Activated B cell treated with CpG ODN at 0.5 μM for 24 hours (primary cell): Measurements from ENCODE around the gene GRK6. TPM values are rescaled to one million over a fixed set of nuclear protein-coding genes. Genes with fewer than 3 reads are reported as not detected.

Source experiments
- ATAC-seq: fragments of 200-7000 bp; cut with Tn5 transposase; one replicate; pipeline ENCODE4 v1.10.0; 2021; ENCODE audit warnings: low read depth, mild to moderate bottlenecking, moderate library complexity
- CTCF ChIA-PET: fragments of 350-600 bp; sonication (Branson Sonifier 250); formaldehyde crosslinking; loops from one replicate; lab custom pipeline; 2021; ENCODE audit warnings: antibody characterized with exemption; lab: Charles Lee
- POLR2A ChIA-PET: fragments of 350-600 bp; sonication (Branson Sonifier 250); formaldehyde crosslinking; loops from one replicate; lab custom pipeline; 2021; ENCODE audit warnings: antibody characterized with exemption; lab: Charles Lee
- DNase-seq: peaks from one replicate; pipeline ENCODE4 v3.0.0; 2022
- H3K27ac Mint-ChIP-seq: one replicate; pipeline ENCODE4 v1.8.0; 2020; ENCODE audit warnings: mixed read lengths
- H3K27me3 Mint-ChIP-seq: one replicate; pipeline ENCODE4 v1.8.0; 2021; ENCODE audit warnings: mixed read lengths
- H3K36me3 Mint-ChIP-seq: one replicate; pipeline ENCODE4 v1.8.0; 2021; ENCODE audit warnings: low read depth, mixed read lengths
- H3K4me1 Mint-ChIP-seq: one replicate; pipeline ENCODE4 v1.8.0; 2021; ENCODE audit warnings: mixed read lengths
- H3K4me3 Mint-ChIP-seq: one replicate; pipeline ENCODE4 v1.8.0; 2020; ENCODE audit warnings: mild to moderate bottlenecking, mixed read lengths
- H3K9me3 Mint-ChIP-seq: one replicate; pipeline ENCODE4 v1.8.0; 2020; ENCODE audit warnings: mixed read lengths
- intact Hi-C: fragments of 100-400 bp; cut with micrococcal nuclease; formaldehyde crosslinking; loops from one replicate; pipeline ENCODE4 v1.15.1; 2024
- total RNA-seq: library from RNA; stranded (reverse); gene quantifications from 2 replicates; pipeline ENCODE4 v1.2.3, GENCODE V29; 2022
- TF ChIP-seq, protein P1 (sequence below): fragments of 200-600 bp; IDR thresholded peaks from one replicate; pipeline ENCODE4 v1.8.0; 2022; ENCODE audit warnings: antibody characterized with exemption, mild to moderate bottlenecking

Gene GRK6
- total RNA-seq, 1 donor from 2014 or later, result 92.6 TPM

DNA sequence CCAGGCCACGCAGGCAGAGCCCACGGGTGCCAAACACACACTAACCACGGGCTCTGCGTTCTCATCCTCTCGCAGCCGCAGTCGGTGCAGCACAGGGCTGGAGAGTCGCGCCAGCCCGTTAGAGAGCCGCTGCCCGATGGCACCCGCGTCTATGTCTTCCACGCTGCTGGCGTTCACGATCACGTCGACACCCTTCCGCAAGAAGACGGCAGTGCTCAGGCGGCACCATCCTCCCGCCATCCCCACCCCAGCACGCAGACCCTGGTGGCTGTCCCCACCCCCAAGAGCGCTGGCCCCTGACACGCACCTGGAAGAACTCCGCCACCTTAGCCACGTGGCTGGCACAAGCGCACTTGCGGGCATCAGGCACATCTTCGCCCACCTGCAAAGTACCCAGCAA lies 41.0 kb downstream of the GRK6 start:
- Mint-ChIP-seq H3K4me1 (no peaks in the 10 kb centered on the region), H3K27ac (no peak overlapping the region), H3K4me3 (no peak overlapping the region), H3K36me3 (no peaks in the 10 kb centered on the region), H3K27me3 (no peaks in the 10 kb centered on the region), H3K9me3 (peaks cover 2% of the 10 kb centered on the region)
- TF ChIP-seq, protein P1, sequence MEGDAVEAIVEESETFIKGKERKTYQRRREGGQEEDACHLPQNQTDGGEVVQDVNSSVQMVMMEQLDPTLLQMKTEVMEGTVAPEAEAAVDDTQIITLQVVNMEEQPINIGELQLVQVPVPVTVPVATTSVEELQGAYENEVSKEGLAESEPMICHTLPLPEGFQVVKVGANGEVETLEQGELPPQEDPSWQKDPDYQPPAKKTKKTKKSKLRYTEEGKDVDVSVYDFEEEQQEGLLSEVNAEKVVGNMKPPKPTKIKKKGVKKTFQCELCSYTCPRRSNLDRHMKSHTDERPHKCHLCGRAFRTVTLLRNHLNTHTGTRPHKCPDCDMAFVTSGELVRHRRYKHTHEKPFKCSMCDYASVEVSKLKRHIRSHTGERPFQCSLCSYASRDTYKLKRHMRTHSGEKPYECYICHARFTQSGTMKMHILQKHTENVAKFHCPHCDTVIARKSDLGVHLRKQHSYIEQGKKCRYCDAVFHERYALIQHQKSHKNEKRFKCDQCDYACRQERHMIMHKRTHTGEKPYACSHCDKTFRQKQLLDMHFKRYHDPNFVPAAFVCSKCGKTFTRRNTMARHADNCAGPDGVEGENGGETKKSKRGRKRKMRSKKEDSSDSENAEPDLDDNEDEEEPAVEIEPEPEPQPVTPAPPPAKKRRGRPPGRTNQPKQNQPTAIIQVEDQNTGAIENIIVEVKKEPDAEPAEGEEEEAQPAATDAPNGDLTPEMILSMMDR, result no peak
- POLR2A ChIA-PET, result no interaction called here
- ATAC-seq (no peak), DNase-seq (no peak)
- CTCF ChIA-PET, result no interaction called here
- intact Hi-C loops, result no loop called here

DNA sequence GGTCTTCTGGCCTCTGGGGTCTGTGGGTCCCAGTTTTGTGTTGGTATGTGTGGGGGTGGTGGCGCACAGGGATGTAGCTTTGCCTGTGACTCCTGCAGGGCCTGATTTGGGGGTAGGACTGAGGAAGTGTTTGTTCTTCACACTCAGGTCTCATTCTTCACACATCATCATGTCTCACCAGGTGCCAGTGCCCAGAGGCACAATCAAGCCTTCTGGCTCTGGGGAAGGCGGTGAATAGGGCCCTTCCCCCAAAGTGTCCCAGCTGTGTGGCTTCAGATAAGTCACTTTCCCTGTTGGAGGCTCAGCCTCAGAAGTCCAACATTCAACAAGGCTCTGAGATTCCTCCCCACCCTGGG lies 41.8 kb downstream of the GRK6 start:
- Mint-ChIP-seq H3K36me3 (no peaks in the 10 kb centered on the region), H3K27me3 (no peaks in the 10 kb centered on the region), H3K27ac (no peak overlapping the region), H3K4me1 (no peaks in the 10 kb centered on the region), H3K4me3 (no peak overlapping the region), H3K9me3 (peaks cover 2% of the 10 kb centered on the region)
- no peak for ATAC-seq
- intact Hi-C loops, result no loop called here
- DNase-seq, result no peak
- TF ChIP-seq, protein P1, result no peak
- ChIA-PET POLR2A (interaction anchor here (0.6 kb wide), 1 partner anchor 36 kb away, joined by 3 read pairs; no protein-coding TSS in a partner anchor), CTCF (no interaction called here)

DNA sequence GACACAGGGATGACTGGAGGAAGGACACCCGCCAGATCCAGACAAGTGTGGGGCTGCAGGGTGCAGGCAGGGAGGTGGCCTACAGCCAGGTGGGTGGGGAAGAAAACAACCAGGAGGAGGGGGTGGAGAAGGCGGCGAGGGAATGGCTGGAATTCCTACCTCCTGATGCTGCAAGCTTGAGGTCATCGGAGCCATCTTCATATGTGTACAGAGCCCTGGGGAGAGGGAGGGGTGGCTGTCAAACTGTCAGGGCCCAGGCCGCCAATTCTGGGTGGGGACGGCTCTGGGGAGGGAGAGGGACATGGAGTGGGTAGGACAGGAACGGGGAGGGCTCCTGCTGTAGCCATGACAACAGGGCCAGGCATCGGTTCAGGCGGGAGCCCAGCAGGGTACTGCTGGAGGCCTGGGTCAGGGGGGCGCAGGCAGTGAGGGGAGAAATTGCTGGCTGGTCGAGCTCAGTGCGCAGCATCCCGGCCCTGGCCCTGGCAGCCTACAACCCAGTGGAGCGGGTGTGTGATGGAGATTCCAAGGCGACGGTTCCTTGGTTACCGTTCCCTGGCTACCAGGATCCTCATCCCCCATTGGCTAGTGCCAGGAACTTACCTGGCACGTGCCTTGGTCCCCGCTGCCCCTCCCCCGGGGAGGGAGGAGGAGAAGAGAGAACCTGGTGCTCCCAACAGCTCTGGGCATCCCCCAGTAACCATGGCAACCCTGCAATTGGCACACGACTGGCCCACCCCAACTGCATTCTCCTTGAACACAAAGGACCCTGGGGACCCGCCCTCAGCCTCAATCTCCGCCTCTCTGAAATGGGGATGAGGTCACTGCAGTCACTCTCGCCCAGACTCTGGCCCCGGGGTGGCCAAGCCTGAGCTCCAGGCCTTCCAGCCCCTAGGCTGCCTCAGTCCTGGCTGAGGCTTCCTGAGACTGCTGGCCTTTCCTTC lies 42.5 kb downstream of the GRK6 start:
- H3K27me3 Mint-ChIP-seq, result peaks cover under 1% of the 10 kb centered on the region
- POLR2A ChIA-PET, result interaction anchor here (0.6 kb wide), 1 partner anchor 37 kb away, joined by 3 read pairs; no protein-coding TSS in a partner anchor
- no peaks in the 10 kb centered on the region for H3K36me3 Mint-ChIP-seq
- H3K9me3 Mint-ChIP-seq, result peaks cover 2% of the 10 kb centered on the region
- TF ChIP-seq, protein P1, result no peak
- intact Hi-C loops, result no loop called here
- ATAC-seq (no peak), DNase-seq (no peak)
- no peak overlapping the region for H3K4me3 Mint-ChIP-seq
- CTCF ChIA-PET, result no interaction called here
- peaks cover 2% of the 10 kb centered on the region for H3K4me1 Mint-ChIP-seq
- H3K27ac Mint-ChIP-seq, result no peak overlapping the region

DNA sequence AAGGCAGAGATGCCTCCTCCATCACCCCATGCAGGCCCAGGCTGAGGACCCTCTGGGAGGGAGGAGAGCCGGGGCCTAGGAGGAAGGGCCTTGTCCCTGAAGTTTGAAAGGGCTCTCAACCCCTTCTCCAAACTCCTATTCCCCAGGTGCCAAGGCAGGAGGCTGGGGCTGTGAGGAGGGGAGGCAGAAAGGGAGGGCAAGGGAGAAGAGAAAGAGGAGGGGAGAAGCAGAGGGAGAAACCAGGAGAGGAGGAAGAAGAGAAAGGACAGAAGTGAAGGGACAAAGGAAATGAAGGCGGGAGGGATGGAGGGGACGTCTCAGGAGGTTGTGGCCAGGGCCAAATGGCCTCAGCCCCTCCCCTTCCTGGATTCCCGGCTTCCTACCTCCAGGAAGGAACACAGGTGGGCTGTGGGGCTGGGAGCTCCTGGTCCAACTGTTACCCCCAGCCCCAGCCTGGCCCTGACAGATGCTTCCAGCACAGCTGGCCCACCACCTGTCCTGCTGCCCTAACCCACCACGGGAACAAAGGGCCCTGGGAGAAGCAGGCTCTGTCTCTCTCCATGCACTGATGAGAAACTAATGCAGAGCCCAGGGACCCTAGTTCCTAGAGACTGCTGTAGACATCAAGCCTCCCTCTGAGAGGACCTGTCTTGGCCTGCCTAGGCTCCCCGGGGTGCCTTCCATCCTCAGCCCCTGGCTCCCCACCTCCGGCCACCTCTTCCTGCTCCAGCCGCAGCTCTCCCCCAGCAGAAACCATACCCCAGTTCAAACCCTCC lies 43.5 kb downstream of the GRK6 start:
- ChIA-PET POLR2A (no interaction called here), CTCF (no interaction called here)
- DNase-seq (no peak), ATAC-seq (no peak)
- intact Hi-C loops, result no loop called here
- peaks cover 2% of the 10 kb centered on the region for H3K9me3 Mint-ChIP-seq
- H3K27me3 Mint-ChIP-seq, result peaks cover 4% of the 10 kb centered on the region
- no peak overlapping the region for H3K4me3 Mint-ChIP-seq
- no peaks in the 10 kb centered on the region for H3K36me3 Mint-ChIP-seq
- TF ChIP-seq, protein P1, result no peak
- H3K27ac Mint-ChIP-seq, result no peak overlapping the region
- H3K4me1 Mint-ChIP-seq, result peaks cover 6% of the 10 kb centered on the region
